ENCODE measurements around the gene RGS13. TPM values are rescaled to one million over a fixed set of nuclear protein-coding genes. Genes with fewer than 3 reads are reported as not detected.

Gene RGS13
- total RNA-seq, 2 experiments from 2014 or later, result not detected

DNA sequence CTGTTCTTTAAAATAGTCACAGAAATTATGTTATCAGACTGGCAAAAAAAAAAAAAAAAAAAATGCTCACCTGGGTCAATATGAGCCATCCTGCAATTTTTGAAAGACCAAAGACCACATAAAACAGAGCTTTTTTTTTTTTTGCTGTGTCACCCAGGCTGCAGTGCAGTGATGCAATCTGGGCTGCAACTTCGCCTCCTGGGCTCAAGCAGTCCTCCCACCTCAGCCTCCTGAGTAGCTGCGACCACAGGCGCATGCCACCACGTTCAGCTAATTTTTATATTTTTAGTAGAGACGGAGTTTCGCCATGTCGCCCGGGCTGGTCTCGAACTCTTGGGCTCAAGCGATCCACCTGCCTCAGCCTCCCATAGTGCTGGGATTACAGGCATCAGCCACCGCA is 62.8 kb downstream of the RGS13 start:
- H3K4me3 Mint-ChIP-seq, result no peak overlapping the region
- no peak for DNase-seq
- H3K36me3 Mint-ChIP-seq (ENCODE audit: low read depth), result no peaks in the 10 kb centered on the region
- intact Hi-C loops (cut with micrococcal nuclease), result no loop called here
- no peaks in the 10 kb centered on the region for H3K4me1 Mint-ChIP-seq (ENCODE audit: low read depth)
- no peak overlapping the region for H3K27ac Mint-ChIP-seq
- CTCF ChIA-PET, result interaction anchor here (0.6 to 0.8 kb wide), 2 partner anchors 108 to 368 kb away, joined by 3 to 4 read pairs; no protein-coding TSS in a partner anchor
- peaks cover 12% of the 10 kb centered on the region for H3K27me3 Mint-ChIP-seq (ENCODE audit: low read depth)
- no peaks in the 10 kb centered on the region for H3K9me3 Mint-ChIP-seq

DNA sequence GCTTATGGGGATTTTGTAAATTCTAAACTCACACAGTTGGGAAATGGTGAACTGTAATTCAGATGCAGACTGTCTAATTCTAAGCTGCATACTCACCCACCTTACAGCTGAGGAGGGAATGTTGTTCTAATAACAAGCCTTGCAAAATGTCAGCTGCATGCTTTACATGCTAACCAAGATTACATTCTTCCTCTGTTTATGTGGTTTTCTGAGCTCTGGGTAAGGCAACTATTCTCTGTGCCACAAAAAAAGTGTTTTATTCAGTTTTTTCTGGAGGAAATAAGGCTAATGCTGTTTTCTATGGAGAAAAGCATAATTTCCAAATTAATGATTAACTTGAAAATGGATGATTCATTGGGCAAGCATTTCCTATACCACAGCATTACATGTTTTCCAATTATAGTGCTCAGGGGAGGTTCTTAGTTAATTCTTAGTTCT is 64.9 kb downstream of the RGS13 start:
- H3K4me3 Mint-ChIP-seq, result no peak overlapping the region
- CTCF ChIA-PET, result no interaction called here
- no peaks in the 10 kb centered on the region for H3K9me3 Mint-ChIP-seq
- peaks cover 4% of the 10 kb centered on the region for H3K27me3 Mint-ChIP-seq (ENCODE audit: low read depth)
- intact Hi-C loops (cut with micrococcal nuclease), result no loop called here
- no peaks in the 10 kb centered on the region for H3K36me3 Mint-ChIP-seq (ENCODE audit: low read depth)
- no peak for DNase-seq
- no peaks in the 10 kb centered on the region for H3K4me1 Mint-ChIP-seq (ENCODE audit: low read depth)
- H3K27ac Mint-ChIP-seq, result no peak overlapping the region

- CTCF ChIA-PET, result no interaction called here
- no peaks in the 10 kb centered on the region for H3K4me1 Mint-ChIP-seq (ENCODE audit: low read depth)
- DNase-seq, result no peak
- intact Hi-C loops (cut with micrococcal nuclease), result no loop called here
- H3K27ac Mint-ChIP-seq, result no peak overlapping the region
- peaks cover 2% of the 10 kb centered on the region for H3K27me3 Mint-ChIP-seq (ENCODE audit: low read depth)
- no peaks in the 10 kb centered on the region for H3K36me3 Mint-ChIP-seq (ENCODE audit: low read depth)
- H3K9me3 Mint-ChIP-seq, result no peaks in the 10 kb centered on the region
- no peak overlapping the region for H3K4me3 Mint-ChIP-seq
These were observed 66.4 kb downstream of the RGS13 start for GRCh38 chr1:192702212-192702902.

DNA sequence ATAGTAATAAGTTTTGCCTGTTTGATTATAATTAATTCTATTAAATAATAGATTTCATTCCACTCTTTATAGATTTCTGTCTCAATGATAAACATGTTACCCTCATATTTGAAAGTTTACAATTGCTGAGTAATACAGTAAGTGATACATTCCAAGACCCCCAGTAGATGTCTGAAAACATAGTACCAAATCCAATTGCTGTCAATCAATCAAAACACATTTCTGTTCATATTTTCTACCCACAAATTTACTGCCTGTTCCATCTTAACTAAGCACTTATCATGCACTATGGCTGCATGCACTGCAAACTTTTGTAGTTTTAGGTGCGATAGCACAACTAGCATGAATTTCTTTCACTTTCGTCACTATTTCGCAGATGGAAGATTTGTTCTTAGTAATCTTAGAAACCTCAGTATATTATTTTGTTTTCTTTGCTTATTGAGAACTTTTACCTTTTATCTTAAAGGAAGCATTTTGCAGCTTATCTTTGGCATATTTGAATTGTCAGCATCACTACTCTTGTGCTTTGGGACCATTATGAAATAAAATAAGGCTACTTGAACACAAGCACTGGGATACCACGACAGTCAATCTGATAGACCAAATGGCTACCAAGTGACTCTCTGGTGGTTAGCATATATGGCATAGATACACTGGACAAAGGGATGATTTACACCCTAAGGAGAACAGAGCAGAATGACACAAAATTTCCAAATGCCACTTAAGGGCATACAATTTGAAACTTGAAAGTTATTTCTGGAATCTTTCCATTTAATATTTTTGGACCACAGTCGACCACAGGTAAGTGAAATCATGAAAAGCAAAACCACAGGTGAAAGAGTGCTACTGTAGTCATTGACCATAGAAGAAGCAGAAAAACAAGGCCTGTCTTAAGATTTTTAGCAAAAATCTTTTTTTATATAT is 67.6 kb downstream of the RGS13 start:
- Mint-ChIP-seq H3K36me3 (ENCODE audit: low read depth) (no peaks in the 10 kb centered on the region), H3K9me3 (no peaks in the 10 kb centered on the region), H3K4me1 (ENCODE audit: low read depth) (no peaks in the 10 kb centered on the region), H3K27me3 (ENCODE audit: low read depth) (peaks cover 6% of the 10 kb centered on the region), H3K27ac (no peak overlapping the region), H3K4me3 (no peak overlapping the region)
- no peak for DNase-seq
- CTCF ChIA-PET, result interaction anchor here (0.6 kb wide), 1 partner anchor 57 kb away, joined by 3 read pairs; no protein-coding TSS in a partner anchor
- intact Hi-C loops (cut with micrococcal nuclease), result no loop called here

GRCh38 chr1:192705510-192705909 is 69.6 kb downstream of the RGS13 start:
- Mint-ChIP-seq H3K9me3 (no peaks in the 10 kb centered on the region), H3K27me3 (ENCODE audit: low read depth) (peaks cover 4% of the 10 kb centered on the region), H3K36me3 (ENCODE audit: low read depth) (no peaks in the 10 kb centered on the region), H3K4me1 (ENCODE audit: low read depth) (no peaks in the 10 kb centered on the region), H3K27ac (no peak overlapping the region), H3K4me3 (no peak overlapping the region)
- intact Hi-C loops (cut with micrococcal nuclease), result no loop called here
- CTCF ChIA-PET, result no interaction called here
- no peak for DNase-seq

DNA sequence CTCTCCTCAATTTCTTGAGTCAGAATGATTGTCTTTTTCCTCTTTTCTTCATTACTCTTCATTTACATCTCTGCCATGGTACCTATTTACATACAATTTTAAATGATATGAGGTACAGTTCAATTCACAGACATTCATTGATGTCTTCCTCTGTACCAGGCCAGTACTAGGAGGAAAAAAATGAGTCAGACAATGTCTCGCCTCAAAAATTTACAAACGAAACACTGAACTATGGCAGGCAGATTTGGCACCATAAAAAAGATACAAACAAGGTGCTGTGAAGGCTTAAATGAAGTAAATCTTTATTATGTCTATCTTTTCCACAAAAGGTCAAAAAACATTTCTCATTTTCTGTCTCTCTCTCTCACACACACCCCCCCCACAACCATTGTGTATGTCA is 71.0 kb downstream of the RGS13 start:
- no peak for DNase-seq
- Mint-ChIP-seq H3K4me1 (ENCODE audit: low read depth) (no peaks in the 10 kb centered on the region), H3K36me3 (ENCODE audit: low read depth) (no peaks in the 10 kb centered on the region), H3K9me3 (no peaks in the 10 kb centered on the region), H3K27ac (no peak overlapping the region), H3K27me3 (ENCODE audit: low read depth) (peaks cover 6% of the 10 kb centered on the region), H3K4me3 (no peak overlapping the region)
- CTCF ChIA-PET, result no interaction called here
- intact Hi-C loops (cut with micrococcal nuclease), result no loop called here

GRCh38 chr1:192707978-192708547 is 72.1 kb downstream of the RGS13 start:
- Mint-ChIP-seq H3K4me1 (ENCODE audit: low read depth) (no peaks in the 10 kb centered on the region), H3K9me3 (no peaks in the 10 kb centered on the region), H3K27ac (no peak overlapping the region), H3K36me3 (ENCODE audit: low read depth) (no peaks in the 10 kb centered on the region), H3K4me3 (no peak overlapping the region), H3K27me3 (ENCODE audit: low read depth) (peaks cover 6% of the 10 kb centered on the region)
- CTCF ChIA-PET, result interaction anchor here (0.7 kb wide), 1 partner anchor 431 kb away, joined by 3 read pairs; no protein-coding TSS in a partner anchor
- intact Hi-C loops (cut with micrococcal nuclease), result no loop called here
- no peak for DNase-seq

- H3K4me3 Mint-ChIP-seq, result no peak overlapping the region
- no peaks in the 10 kb centered on the region for H3K36me3 Mint-ChIP-seq (ENCODE audit: low read depth)
- H3K4me1 Mint-ChIP-seq (ENCODE audit: low read depth), result no peaks in the 10 kb centered on the region
- DNase-seq, result no peak
- CTCF ChIA-PET, result no interaction called here
- intact Hi-C loops (cut with micrococcal nuclease), result no loop called here
- no peak overlapping the region for H3K27ac Mint-ChIP-seq
- no peaks in the 10 kb centered on the region for H3K9me3 Mint-ChIP-seq
- peaks cover 6% of the 10 kb centered on the region for H3K27me3 Mint-ChIP-seq (ENCODE audit: low read depth)
These were observed 73.6 kb downstream of the RGS13 start for GRCh38 chr1:192709544-192709943.

Other genes starting within 250 kb of the RGS13 start
- 1 to 10 TPM; 4.4 to 6.0 TPM for gene RGS1, start 60.4 kb upstream of the RGS13 start, total RNA-seq
- 10 to 100 TPM; 11.7 to 11.8 TPM for gene RGS2, start 172.9 kb downstream of the RGS13 start, total RNA-seq